ENCODE results near the gene KIF21A.

Gene KIF21A

DNA sequence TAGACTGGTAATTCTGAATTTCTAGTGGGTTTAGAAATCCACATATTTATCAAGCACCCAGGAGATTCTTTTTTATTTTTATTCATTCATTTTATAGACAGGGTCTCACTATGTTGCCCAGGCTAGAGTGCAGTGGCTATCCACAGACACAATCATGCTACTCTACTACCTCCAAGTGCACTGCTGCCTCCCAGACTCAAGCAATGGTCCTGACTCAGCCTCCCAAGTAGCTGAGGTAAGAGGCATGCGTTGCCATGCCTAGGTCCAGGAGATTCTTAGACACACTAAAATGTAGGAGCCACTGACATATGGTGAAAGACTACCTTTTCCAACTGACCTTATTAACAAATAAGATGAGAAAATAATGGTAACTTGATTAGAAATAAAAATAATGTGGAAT lies 38.9 kb downstream of the KIF21A start:
- Histone ChIP-seq H3K79me1 (ENCODE audit: low read depth, low read length) (no peaks in the 10 kb centered on the region), H2AK5ac (ENCODE audit: low read depth, low read length) (no peak overlapping the region), H3K9ac (ENCODE audit: low read depth, low read length, poor library complexity) (no peak overlapping the region), H2BK120ac (ENCODE audit: low read depth, low read length) (no peak overlapping the region), H3K36me3 (replicated peaks in 1 of 2; ENCODE audit: control insufficient read depth in 2 of 2, insufficient read depth in 2 of 2, low read length in 2 of 2) (peaks cover 0 to 4% of the 10 kb centered on the region in 2 donors), H3K27me3 (ENCODE audit: control insufficient read depth in 3 of 3, insufficient read depth in 3 of 3, low read depth in 1 of 3, low read length in 3 of 3) (no peaks in the 10 kb centered on the region), H3K4ac (ENCODE audit: low read length) (no peak overlapping the region), H2BK12ac (ENCODE audit: low read length) (no peak overlapping the region), H2BK15ac (ENCODE audit: low read length) (no peak overlapping the region), H4K91ac (ENCODE audit: low read depth, low read length, poor library complexity) (no peak overlapping the region), H3K18ac (ENCODE audit: low read length) (no peak overlapping the region), H3K14ac (ENCODE audit: low read length) (no peak overlapping the region), H2AFZ (ENCODE audit: low read length) (no peak overlapping the region), H3K9me3 (replicated peaks in 1 of 2; ENCODE audit: control insufficient read depth in 2 of 2, insufficient read depth in 1 of 2, low read depth in 1 of 2, low read length in 2 of 2) (peaks cover 0 to 3% of the 10 kb centered on the region in 2 donors), H2BK5ac (ENCODE audit: low read length) (no peak overlapping the region), H3K4me1 (ENCODE audit: control insufficient read depth in 2 of 2, insufficient read depth in 1 of 2, low read depth in 1 of 2, low read length in 2 of 2) (peaks cover 4 to 7% of the 10 kb centered on the region in 2 donors), H4K8ac (ENCODE audit: low read depth, low read length) (no peak overlapping the region), H3K4me3 (ENCODE audit: low read length in 2 of 2) (no peak overlapping the region), H3K4me2 (ENCODE audit: insufficient read depth, low read length, poor library complexity, severe bottlenecking) (no peak overlapping the region), H3K23ac (ENCODE audit: low read depth, low read length, poor library complexity) (no peak overlapping the region), H3K27ac (replicated peaks; ENCODE audit: low read length) (no peak overlapping the region)
- WGBS, 2 donors (ENCODE audit: extremely low coverage in 2 of 2, insufficient read length in 2 of 2, insufficient replicate concordance in 1 of 2) = no CpG with 5 or more reads among the region's 1 CpG
- DNase-seq (ENCODE audit: low spot score) = no peak

DNA sequence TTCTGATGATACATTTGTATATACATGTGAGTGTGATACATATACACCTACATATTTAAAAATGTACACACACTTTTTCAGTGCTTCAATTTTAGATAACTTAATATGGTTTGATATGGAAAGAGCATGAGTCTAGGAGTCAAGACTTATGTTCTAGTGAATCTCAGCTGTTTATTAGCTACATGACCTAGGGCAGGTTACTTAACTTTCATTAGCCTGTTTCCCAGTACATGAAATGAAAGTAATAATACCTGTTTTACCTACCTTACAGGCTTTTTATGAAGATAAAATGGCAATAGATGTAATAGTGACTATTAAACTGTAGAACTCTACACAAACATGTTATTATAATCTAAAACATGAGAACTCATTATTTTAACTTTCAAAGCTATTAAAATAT lies 39.5 kb downstream of the KIF21A start:
- Histone ChIP-seq H3K9me3 (replicated peaks in 1 of 2; ENCODE audit: control insufficient read depth in 2 of 2, insufficient read depth in 1 of 2, low read depth in 1 of 2, low read length in 2 of 2) (peaks cover 0 to 3% of the 10 kb centered on the region in 2 donors), H3K36me3 (replicated peaks in 1 of 2; ENCODE audit: control insufficient read depth in 2 of 2, insufficient read depth in 2 of 2, low read length in 2 of 2) (peaks cover 0 to 4% of the 10 kb centered on the region in 2 donors), H3K27me3 (ENCODE audit: control insufficient read depth in 3 of 3, insufficient read depth in 3 of 3, low read depth in 1 of 3, low read length in 3 of 3) (no peaks in the 10 kb centered on the region)

DNA sequence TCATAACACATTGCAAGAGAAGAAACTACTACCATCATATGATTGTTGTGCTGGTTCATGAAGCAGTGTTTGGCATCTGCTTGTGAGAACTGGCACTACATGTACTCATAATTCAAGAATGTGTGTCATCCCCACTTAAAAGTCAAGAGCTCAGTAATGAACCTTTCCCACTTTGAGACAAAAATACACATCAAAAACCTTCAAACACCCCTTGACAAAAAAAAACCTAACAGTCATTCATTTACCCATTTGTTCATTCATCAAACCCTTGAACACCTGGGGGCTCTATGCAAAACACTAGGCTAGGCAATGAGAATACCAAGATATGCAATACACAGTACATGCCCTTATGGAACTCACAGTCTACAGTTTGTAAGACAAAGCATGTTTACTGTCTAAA lies 40.0 kb downstream of the KIF21A start:
- H3K4me1 ChIP-seq (ENCODE audit: control insufficient read depth in 2 of 2, insufficient read depth in 1 of 2, low read depth in 1 of 2, low read length in 2 of 2) = peaks cover 4 to 7% of the 10 kb centered on the region in 2 donors
- H3K23ac ChIP-seq (ENCODE audit: low read depth, low read length, poor library complexity) = no peak overlapping the region
- no peak overlapping the region for H3K4me2 ChIP-seq (ENCODE audit: insufficient read depth, low read length, poor library complexity, severe bottlenecking)
- no peak overlapping the region for H3K9ac ChIP-seq (ENCODE audit: low read depth, low read length, poor library complexity)
- H2BK5ac ChIP-seq (ENCODE audit: low read length) = no peak overlapping the region
- no peak overlapping the region for H2AFZ ChIP-seq (ENCODE audit: low read length)
- no peaks in the 10 kb centered on the region for H3K27me3 ChIP-seq (ENCODE audit: control insufficient read depth in 3 of 3, insufficient read depth in 3 of 3, low read depth in 1 of 3, low read length in 3 of 3)
- no peaks in the 10 kb centered on the region for H3K79me1 ChIP-seq (ENCODE audit: low read depth, low read length)
- H3K36me3 ChIP-seq (replicated peaks in 1 of 2; ENCODE audit: control insufficient read depth in 2 of 2, insufficient read depth in 2 of 2, low read length in 2 of 2) = peaks cover 0 to 4% of the 10 kb centered on the region in 2 donors
- H3K14ac ChIP-seq (ENCODE audit: low read length) = no peak overlapping the region
- no peak overlapping the region for H2AK5ac ChIP-seq (ENCODE audit: low read depth, low read length)
- no peak overlapping the region for H2BK120ac ChIP-seq (ENCODE audit: low read depth, low read length)
- H3K18ac ChIP-seq (ENCODE audit: low read length) = no peak overlapping the region
- DNase-seq (ENCODE audit: low spot score) = no peak
- no peak overlapping the region for H4K8ac ChIP-seq (ENCODE audit: low read depth, low read length)
- H2BK12ac ChIP-seq (ENCODE audit: low read length) = no peak overlapping the region
- H4K91ac ChIP-seq (ENCODE audit: low read depth, low read length, poor library complexity) = no peak overlapping the region
- no peak overlapping the region for H3K4me3 ChIP-seq (ENCODE audit: low read length in 2 of 2)
- no peak overlapping the region for H2BK15ac ChIP-seq (ENCODE audit: low read length)
- H3K27ac ChIP-seq (replicated peaks; ENCODE audit: low read length) = no peak overlapping the region
- no peaks in the 10 kb centered on the region for H3K9me3 ChIP-seq (replicated peaks in 1 of 2; ENCODE audit: control insufficient read depth in 2 of 2, insufficient read depth in 1 of 2, low read depth in 1 of 2, low read length in 2 of 2)
- H3K4ac ChIP-seq (ENCODE audit: low read length) = no peak overlapping the region

More for the DNA sequence above, 39.5 kb downstream of the KIF21A start:
- no peak overlapping the region for H2BK15ac ChIP-seq (ENCODE audit: low read length)
- H3K9ac ChIP-seq (ENCODE audit: low read depth, low read length, poor library complexity) = no peak overlapping the region
- H3K4ac ChIP-seq (ENCODE audit: low read length) = no peak overlapping the region
- H4K8ac ChIP-seq (ENCODE audit: low read depth, low read length) = no peak overlapping the region
- H3K4me2 ChIP-seq (ENCODE audit: insufficient read depth, low read length, poor library complexity, severe bottlenecking) = no peak overlapping the region
- H3K18ac ChIP-seq (ENCODE audit: low read length) = no peak overlapping the region
- no peak overlapping the region for H2AFZ ChIP-seq (ENCODE audit: low read length)
- no peak overlapping the region for H2BK5ac ChIP-seq (ENCODE audit: low read length)
- no peak for DNase-seq (ENCODE audit: low spot score)
- no peak overlapping the region for H3K4me3 ChIP-seq (ENCODE audit: low read length in 2 of 2)
- H3K14ac ChIP-seq (ENCODE audit: low read length) = no peak overlapping the region
- H3K79me1 ChIP-seq (ENCODE audit: low read depth, low read length) = no peaks in the 10 kb centered on the region
- peaks cover 4 to 7% of the 10 kb centered on the region in 2 donors for H3K4me1 ChIP-seq (ENCODE audit: control insufficient read depth in 2 of 2, insufficient read depth in 1 of 2, low read depth in 1 of 2, low read length in 2 of 2)
- H4K91ac ChIP-seq (ENCODE audit: low read depth, low read length, poor library complexity) = no peak overlapping the region
- no peak overlapping the region for H3K27ac ChIP-seq (replicated peaks; ENCODE audit: low read length)
- no peak overlapping the region for H2BK120ac ChIP-seq (ENCODE audit: low read depth, low read length)
- no peak overlapping the region for H2AK5ac ChIP-seq (ENCODE audit: low read depth, low read length)
- no peak overlapping the region for H2BK12ac ChIP-seq (ENCODE audit: low read length)
- H3K23ac ChIP-seq (ENCODE audit: low read depth, low read length, poor library complexity) = no peak overlapping the region

DNA sequence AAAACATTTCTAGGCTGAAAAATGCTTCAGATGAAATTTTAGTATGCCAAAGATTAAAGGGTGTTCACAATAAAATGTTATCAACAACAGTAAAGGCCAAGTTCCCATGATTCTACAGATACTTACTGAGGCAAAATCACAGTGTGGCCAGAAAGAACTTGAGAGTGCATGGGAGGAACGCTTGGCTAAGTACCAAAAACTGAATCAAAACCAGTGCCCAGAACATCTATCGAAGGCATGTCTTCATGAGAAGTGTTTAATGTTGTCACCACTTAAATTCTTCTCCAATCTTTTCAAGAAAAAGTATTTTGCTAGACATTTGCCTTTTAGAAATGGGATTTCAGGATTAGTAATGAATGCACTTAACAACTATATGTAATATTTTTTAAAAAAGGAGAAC lies 41.5 kb downstream of the KIF21A start:
- peaks cover 0 to 4% of the 10 kb centered on the region in 2 donors for H3K36me3 ChIP-seq (replicated peaks in 1 of 2; ENCODE audit: control insufficient read depth in 2 of 2, insufficient read depth in 2 of 2, low read length in 2 of 2)
- H3K14ac ChIP-seq (ENCODE audit: low read length) = no peak overlapping the region
- H3K4ac ChIP-seq (ENCODE audit: low read length) = no peak overlapping the region
- H3K79me1 ChIP-seq (ENCODE audit: low read depth, low read length) = no peaks in the 10 kb centered on the region
- peaks cover 0 to 2% of the 10 kb centered on the region in 2 donors for H3K9me3 ChIP-seq (replicated peaks in 1 of 2; ENCODE audit: control insufficient read depth in 2 of 2, insufficient read depth in 1 of 2, low read depth in 1 of 2, low read length in 2 of 2)
- no peak overlapping the region for H2BK15ac ChIP-seq (ENCODE audit: low read length)
- no peak overlapping the region for H3K23ac ChIP-seq (ENCODE audit: low read depth, low read length, poor library complexity)
- H4K91ac ChIP-seq (ENCODE audit: low read depth, low read length, poor library complexity) = no peak overlapping the region
- no peak overlapping the region for H3K4me2 ChIP-seq (ENCODE audit: insufficient read depth, low read length, poor library complexity, severe bottlenecking)
- no peak overlapping the region for H2BK5ac ChIP-seq (ENCODE audit: low read length)
- no peak overlapping the region for H3K9ac ChIP-seq (ENCODE audit: low read depth, low read length, poor library complexity)
- H2AK5ac ChIP-seq (ENCODE audit: low read depth, low read length) = no peak overlapping the region
- H2AFZ ChIP-seq (ENCODE audit: low read length) = no peak overlapping the region
- no peak for DNase-seq (ENCODE audit: low spot score)
- peaks cover 3 to 5% of the 10 kb centered on the region in 2 donors for H3K4me1 ChIP-seq (ENCODE audit: control insufficient read depth in 2 of 2, insufficient read depth in 1 of 2, low read depth in 1 of 2, low read length in 2 of 2)
- H3K27me3 ChIP-seq (ENCODE audit: control insufficient read depth in 3 of 3, insufficient read depth in 3 of 3, low read depth in 1 of 3, low read length in 3 of 3) = no peaks in the 10 kb centered on the region
- no CpG with 5 or more reads among the region's 2 CpGs for WGBS, 2 donors (ENCODE audit: extremely low coverage in 2 of 2, insufficient read length in 2 of 2, insufficient replicate concordance in 1 of 2)
- no peak overlapping the region for H3K18ac ChIP-seq (ENCODE audit: low read length)
- no peak overlapping the region for H2BK120ac ChIP-seq (ENCODE audit: low read depth, low read length)
- H3K27ac ChIP-seq (replicated peaks; ENCODE audit: low read length) = no peak overlapping the region
- H3K4me3 ChIP-seq (ENCODE audit: low read length in 2 of 2) = no peak overlapping the region
- no peak overlapping the region for H4K8ac ChIP-seq (ENCODE audit: low read depth, low read length)
- no peak overlapping the region for H2BK12ac ChIP-seq (ENCODE audit: low read length)
